HG02571 (cell line): ENCODE data around the gene MAST2.
"Not testable (repeated sequence)": the region's sequence is repeated elsewhere in the genome, so short reads cannot be mapped to it uniquely, and the experiment has no call there.

ENCODE experiments used
- ATAC-seq: cut with Tn5 transposase; IDR thresholded peaks from one replicate; pipeline ENCODE4 v1.9.1; 2021; ENCODE audit warnings: mild to moderate bottlenecking, moderate library complexity; ENCODE audit not compliant: unreplicated experiment

MAST2 gene

DNA sequence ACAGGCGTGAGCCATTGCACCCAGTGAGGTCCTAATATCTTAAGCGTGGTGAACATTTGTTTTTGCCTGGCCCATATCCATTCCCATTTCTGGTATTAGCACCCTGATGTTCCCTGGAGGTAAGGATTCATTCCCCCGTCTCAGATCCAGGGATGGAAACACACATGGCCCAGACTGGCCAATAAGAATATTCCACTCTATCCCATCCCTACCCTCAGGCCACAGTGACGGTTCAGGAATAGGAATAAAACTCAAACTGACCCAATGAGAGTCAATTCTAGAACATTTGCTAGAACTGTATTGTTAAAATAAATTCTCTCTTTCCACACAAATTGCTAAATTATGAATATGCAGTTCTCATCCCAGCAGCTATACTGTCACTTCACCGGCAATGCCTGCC lies 252.9 kb downstream of the MAST2 start:
- ATAC-seq, result no peak

DNA sequence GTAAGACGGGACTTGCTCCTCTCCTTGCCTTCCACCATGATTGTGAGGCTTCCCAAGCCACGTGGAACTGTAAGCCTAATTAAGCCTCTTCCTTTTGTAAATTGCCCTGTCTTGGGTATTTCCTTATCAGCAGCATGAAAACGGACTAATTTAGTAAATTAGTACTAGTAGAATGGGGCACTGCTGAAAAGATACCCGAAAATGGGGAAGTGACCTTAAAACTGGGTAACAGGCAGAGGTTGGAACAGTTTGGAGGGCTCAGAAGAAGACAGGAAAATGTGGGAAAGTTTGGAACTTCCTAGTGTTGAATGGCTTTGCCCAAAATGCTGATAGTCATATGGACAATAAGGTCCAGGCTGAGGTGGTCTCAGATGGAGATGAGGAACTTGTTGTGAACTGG lies 253.8 kb downstream of the MAST2 start:
- not testable (repeated sequence) for ATAC-seq

DNA sequence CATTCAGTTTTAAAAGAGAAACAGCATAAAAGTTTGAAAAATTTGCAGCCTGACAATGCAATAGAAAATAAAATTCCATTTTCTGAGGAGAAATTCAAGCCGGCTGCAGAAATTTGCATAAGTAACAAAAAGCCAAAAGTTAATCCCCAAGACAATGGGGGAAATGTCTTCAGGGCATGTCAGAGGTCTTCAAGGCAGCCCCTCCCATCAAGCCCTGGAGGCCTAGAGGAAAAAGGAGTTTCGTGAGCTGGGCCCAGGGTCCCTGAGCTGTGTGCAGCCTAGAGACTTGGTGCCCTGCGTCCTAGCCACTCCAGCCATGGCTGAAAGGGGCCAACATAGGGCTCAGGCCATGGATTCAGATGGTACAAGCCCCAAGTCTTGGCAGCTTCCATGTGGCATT lies 254.4 kb downstream of the MAST2 start:
- ATAC-seq, result no peak

DNA sequence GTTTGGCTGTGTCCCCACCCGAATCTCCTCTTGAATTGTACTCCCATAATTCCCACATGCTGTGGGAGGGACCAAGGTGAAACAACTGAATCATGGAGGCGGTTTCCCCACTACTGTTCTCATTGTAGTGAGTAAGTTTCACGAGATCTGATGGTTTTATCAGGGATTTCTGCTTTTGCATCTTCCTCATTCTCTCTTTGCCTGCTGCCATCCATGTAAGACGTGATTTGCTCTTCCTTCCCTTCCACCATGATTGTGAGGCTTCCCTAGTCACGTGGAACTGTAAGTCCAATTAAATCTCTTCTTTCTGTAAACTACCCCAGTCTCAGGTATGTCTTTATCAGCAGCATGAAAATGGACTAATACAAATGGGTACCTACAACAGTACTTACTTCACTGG lies 255.5 kb downstream of the MAST2 start:
- ATAC-seq, result no peak

DNA sequence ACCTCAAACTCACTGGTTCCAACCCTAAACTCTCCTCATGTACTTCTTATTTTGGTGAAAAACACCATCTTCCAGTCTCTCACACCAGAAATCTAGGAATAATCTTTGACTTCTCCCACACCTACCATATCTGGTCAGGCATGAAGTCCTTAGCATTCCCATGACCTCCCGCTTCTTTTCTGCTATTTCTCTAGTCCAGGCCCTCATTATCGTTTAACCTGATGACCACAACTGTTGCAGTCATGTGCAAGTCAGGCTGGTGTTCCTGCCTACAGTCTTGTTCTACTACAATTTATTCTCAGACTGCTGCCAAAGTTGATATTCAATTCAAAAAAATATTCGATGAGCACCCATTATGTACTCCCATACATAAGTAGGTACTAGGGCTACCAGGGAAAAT lies 257.7 kb downstream of the MAST2 start:
- no peak for ATAC-seq

DNA sequence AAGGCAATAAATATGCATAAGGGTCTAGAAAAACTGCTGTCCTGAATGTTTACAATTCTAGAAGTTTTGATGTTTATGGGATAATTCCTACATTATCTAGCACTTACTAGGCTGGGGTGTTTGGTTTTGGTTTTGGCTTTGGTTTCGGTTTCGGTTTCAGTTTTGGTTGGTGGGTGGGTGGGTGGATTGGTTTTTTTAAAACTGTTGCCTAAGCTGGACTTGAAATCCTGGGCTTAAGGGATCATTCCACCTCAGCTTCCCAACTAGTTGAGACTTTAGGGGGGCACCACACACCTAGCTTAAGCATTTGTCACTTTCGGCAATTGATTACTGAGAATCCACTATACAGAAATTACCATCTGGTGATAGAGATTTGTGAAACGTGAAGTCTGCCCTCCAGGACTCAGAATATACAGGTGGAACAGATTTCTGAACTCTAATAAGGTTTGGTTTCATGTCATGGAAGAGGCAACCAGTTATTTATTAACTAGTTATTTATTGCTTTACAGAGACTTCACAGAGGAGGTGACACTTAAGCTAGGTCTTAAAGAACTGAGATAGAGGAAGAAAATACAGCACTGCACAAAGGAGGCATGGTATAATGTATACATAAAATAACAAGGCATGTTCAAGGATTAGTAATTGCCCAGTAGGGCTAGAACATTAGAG lies 259.4 kb downstream of the MAST2 start:
- ATAC-seq, result peak; percentile 61

DNA sequence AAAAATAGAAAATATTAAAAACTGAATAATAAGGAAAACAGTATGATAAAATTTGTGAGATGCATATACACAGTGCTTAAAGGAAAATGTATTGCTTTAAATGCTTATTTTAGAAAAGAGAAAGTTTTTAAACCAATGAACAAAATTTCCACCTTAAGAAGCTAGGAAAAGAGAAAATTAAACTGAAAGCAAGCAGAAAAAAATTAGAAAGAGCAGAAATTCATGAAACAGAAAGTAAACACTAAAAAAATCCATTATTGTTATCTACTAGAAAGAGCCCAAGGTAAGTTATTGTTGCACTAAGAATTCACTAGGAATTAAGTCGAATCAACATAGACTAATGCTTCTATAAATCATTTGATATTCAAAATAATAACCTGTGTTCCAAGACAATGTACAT lies 261.3 kb downstream of the MAST2 start:
- no peak for ATAC-seq

DNA sequence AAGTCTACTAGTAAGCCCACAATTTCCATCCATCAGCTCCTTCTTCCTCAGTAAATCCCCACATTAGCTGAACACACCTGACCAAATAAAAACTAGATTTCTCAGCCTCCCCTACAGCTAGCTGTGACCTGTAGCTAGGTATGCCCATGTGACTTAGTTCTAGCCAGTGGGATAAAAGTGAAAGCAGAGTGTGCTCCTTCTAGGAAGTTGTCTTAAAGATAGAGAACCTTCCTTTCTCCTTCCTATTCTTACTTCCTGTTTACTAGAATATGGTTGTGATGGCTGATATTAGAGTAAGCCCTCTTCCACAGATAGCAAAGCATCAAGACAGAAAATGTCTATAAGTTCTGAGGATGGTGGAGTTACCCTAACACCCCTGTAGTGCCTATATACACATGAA lies 262.0 kb downstream of the MAST2 start:
- no peak for ATAC-seq

DNA sequence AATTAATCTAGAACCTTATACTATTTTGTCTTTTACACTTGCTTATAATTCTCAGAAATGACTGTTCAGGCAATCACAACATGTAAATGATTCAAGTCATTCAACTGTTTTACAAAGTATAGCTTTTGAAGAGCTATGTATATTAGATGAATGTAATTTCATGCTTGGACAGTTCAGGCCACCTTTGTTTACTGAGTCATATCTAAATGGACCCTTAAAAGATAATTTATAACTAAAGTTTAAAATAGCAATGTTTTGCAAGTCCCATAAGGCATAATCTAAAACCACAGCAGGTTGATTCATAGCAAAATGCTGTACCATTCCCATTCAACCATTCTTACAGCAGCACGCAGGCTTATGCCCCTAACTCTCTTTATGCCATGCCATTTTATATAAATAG lies 264.2 kb downstream of the MAST2 start:
- ATAC-seq, result no peak

DNA sequence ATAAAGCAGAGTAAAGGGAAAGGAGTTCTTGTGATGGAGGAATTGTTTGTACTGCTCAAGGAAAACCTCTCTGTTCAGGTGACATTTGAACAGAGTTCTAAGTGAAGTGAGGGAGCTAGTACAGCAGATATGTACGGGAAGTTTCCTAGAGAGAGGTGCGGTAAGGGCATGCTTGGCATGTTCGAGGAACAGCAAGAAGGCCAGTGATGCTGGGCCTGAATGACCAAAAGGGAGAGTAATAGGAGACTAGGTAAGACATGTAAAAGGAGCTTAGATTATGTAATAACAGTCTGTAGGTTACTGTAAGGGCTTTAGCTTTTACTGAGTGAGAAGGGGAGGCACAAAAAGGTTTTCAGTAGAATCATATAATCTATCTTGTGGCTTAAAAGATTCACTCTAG lies 265.1 kb downstream of the MAST2 start:
- no peak for ATAC-seq

DNA sequence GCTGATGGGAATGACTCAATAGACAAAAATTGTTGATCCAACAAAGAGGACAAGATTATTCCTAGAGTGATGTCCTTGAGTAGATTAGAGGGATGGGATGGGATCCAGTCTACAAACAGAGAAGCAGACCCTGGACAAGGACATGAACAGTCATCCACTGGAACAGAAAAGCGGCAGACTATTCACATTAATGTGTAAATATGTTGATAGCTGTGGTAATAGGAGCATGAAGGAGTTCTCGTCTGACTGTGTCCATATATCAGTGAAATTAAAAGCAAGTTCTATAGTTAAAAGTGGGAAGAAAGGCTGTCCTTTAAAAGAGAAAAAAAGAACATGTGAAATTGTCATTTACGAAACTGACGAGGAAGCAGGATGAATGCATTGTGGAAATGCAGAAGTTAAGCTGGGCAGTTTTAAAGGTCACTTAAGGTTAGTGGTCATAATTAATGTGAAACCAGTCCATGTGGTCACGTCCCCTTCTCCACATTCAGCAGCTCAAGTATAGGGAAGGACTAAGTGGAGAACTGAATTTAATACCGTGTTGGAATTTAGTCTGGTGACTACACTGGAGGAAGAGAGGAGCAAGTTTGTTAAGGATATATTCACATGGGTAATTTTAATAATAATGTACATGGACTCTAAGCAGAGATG lies 266.9 kb downstream of the MAST2 start:
- ATAC-seq, result no peak

DNA sequence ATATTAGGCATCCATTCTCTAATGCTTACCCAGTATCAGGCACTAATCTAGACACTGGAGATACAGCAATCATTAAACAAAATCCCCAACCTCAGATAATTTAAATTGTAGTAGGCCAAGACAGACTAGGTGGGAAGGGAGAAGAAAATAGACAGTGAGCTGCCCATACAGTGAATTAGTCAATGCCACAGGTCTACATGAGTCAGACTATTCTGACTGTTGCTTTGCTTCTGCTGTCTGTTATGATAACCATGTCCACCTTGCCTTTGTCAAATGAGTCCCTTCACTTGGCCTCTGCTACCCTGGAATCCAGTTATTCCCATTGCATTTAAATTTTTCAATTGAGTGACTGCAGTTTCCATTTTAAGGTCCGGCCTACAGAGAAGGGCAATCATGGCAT lies 269.6 kb downstream of the MAST2 start:
- no peak for ATAC-seq

DNA sequence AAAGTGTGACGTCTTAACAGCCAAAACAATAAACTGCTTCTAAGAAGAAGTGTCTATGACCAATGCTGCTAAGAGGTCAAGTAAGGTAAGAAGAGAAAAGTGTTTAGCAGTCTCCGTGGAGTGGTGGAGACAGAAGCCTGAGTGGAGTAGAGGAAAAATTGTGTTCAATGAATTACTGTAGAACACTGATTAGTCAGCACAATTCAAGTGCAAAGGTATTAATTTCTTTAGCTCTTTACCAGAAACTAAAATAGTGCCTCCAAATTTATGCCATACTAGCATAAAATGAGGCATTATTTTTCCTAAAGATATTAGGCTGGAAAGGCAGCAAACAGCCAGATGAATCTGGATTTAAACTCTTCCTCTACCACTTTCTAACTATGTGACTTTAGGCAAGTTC lies 272.9 kb downstream of the MAST2 start:
- ATAC-seq, result no peak

DNA sequence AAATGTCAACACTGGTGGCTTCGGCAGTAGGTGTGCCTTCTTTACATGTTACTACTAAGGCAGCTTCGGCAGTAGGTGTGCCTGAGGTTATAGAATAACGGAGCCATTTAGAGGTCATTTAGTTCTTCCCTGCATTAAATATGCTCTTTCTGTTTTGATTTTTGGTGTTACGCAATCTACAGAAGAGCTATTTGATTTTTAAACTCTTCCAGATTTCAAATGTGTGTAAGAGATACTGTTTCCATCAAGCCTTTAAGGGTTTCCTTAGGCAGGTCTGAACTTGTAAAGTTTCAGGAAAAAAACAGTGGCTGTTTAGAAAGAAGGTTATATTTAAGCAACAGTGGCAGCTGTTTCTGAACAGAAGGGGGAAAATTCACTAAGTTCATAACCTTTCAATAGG lies 274.2 kb downstream of the MAST2 start:
- no peak for ATAC-seq

DNA sequence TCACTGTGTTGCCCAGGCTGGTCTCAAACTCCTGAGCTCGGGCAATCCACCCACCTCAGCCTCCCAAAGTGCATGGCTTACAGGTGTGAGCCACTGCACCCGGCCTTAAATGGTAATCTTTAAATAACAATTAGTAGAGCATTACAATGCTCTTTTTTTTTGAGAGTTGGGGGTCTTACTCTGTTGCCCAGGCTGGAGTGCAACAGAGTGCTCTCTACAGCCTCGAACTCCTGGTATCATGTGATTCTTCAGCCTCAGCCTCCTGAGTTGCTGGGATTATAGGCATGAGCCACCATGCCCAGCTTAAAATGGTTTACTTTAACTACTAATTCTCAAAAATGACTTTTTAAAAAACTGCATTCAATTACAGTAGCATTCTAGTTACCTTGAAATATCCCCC lies 276.8 kb downstream of the MAST2 start:
- no peak for ATAC-seq

DNA sequence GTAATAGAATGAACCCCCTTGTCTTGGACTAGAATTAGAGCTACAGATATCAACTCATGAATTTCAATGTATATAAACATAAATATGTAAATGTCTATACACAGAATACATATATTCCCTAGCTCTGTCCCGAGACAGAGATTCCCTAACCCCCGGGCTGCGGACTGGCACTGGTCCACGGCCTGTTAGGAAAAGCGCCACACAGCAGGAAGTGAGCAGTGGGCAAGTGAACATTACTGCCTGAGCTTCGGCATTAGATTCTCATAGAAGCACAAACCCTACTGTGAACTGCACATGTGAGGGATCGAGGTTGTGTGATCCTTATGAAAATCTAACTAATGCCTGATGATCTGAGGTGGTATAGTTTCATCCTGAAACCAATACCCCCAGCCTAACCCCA lies 277.8 kb downstream of the MAST2 start:
- no peak for ATAC-seq

DNA sequence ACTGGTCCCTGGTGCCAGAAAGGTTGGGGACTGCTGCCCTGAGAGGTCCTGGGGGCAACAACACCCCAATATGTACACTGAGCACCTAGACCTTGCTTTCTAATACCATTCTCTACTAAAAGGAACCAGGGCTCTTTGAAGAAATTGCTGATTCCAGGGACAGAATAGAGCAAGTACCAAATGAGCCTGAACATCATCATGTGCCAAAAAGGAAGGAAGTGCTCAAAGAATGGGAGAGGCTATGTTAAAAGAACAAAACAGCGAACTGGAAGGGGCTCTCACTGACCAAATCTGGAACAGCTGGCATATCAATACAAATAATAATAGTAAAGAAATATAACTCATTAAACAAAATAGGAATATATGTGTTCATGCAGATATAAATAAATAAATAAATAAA lies 278.2 kb downstream of the MAST2 start:
- no peak for ATAC-seq

DNA sequence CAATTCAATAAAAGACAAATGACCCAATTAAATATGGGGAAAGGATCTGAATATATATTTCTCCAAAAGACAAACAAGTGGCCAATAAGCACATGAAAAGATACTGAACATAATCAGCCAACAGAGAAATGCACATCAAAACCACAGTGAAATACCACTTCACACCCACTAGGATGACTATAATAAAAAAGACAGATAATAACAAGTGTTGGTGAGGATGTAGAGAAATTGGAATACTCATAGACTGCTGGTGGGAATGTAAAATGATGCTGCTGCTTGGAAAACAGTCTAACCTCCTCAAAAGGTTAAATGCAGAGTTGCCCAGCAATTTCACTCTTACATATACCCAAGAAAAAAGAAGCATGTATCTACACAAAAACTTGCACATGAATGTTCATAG lies 280.2 kb downstream of the MAST2 start:
- no peak for ATAC-seq

DNA sequence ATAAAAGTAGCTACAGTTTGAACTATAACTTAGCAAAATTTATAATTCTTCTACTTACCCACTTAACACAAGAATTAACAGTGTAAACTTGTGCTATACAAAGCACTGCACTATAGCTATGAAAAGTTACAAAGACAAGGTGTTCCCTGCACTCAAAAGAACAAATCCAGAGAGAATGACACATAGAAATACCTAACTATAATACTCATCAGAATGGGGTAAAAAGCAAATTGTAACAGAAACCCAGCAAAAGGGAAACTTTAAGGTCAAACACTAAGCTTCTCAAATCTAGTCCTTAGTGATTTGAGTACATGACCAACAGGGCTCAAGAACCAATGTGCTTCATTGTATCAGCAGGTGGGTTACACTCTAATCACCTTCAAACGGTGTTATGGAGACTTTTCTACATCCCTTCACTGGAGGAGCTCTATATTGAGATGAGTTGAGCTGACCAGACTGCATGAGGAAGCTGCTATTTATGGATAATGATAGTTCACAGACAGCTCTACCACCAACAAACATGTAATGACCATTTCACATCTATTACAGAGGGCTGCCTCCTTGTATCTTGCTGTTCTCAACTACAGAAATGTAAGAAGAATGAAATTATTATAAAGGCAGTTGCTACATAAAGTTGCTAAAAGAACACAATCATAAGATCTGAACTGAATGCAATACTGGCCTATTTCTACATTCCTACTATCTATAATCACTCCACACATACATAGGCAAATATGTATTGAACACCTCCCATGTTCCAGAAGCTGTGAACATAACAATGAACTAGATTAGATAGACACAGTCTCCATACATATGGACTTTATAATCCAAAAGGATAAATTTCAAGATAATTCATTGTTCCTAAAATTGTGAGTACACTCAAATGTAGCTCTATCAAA lies 281.4 kb downstream of the MAST2 start:
- no peak for ATAC-seq
